SIG-M5 treated with dmso at 0.1 percent for 504 hours (cell line): ENCODE results near the gene WWOX.

Experiments
- DNase-seq: peaks from one replicate; lab custom pipeline; 2025; ENCODE audit not compliant: unreplicated experiment; lab: John Stamatoyannopoulos, UW

WWOX gene

GRCh38 chr16:78430281-78430680 is 330.8 kb downstream of the WWOX start:
- DNase-seq, result no peak

GRCh38 chr16:78431004-78431670 is 331.7 kb downstream of the WWOX start:
- DNase-seq, result no peak

GRCh38 chr16:78431701-78432100 is 332.2 kb downstream of the WWOX start:
- DNase-seq, result no peak

- DNase-seq, result no peak
These were observed 333.0 kb downstream of the WWOX start for GRCh38 chr16:78432451-78432850.

- DNase-seq, result no peak
These were observed 333.7 kb downstream of the WWOX start for GRCh38 chr16:78433116-78433515.

- DNase-seq, result no peak
These were observed 334.9 kb downstream of the WWOX start for GRCh38 chr16:78434401-78434800.

- no peak for DNase-seq
These were observed 335.8 kb downstream of the WWOX start for GRCh38 chr16:78435260-78435659.

GRCh38 chr16:78436023-78436422 is 336.6 kb downstream of the WWOX start:
- DNase-seq, result no peak

- DNase-seq, result no peak
These were observed 337.4 kb downstream of the WWOX start for GRCh38 chr16:78436846-78437245.

- peak; percentile 9 for DNase-seq
These were observed 338.0 kb downstream of the WWOX start for GRCh38 chr16:78437352-78437968.

GRCh38 chr16:78438219-78438618 is 338.8 kb downstream of the WWOX start:
- DNase-seq, result no peak

- DNase-seq, result no peak
These were observed 339.2 kb downstream of the WWOX start for GRCh38 chr16:78438632-78439031.

- no peak for DNase-seq
These were observed 340.2 kb downstream of the WWOX start for GRCh38 chr16:78439646-78440045.

GRCh38 chr16:78441298-78441697 is 341.8 kb downstream of the WWOX start:
- DNase-seq, result no peak

- DNase-seq, result no peak
These were observed 344.3 kb downstream of the WWOX start for GRCh38 chr16:78443542-78444364.

- DNase-seq, result no peak
These were observed 346.4 kb downstream of the WWOX start for GRCh38 chr16:78445818-78446217.

- DNase-seq, result no peak
These were observed 347.0 kb downstream of the WWOX start for GRCh38 chr16:78446486-78446885.

- DNase-seq, result no peak
These were observed 347.6 kb downstream of the WWOX start for GRCh38 chr16:78446992-78447563.

GRCh38 chr16:78448658-78449271 is 349.3 kb downstream of the WWOX start:
- no peak for DNase-seq

- no peak for DNase-seq
These were observed 350.8 kb downstream of the WWOX start for GRCh38 chr16:78450255-78450654.

- no peak for DNase-seq
These were observed 352.6 kb downstream of the WWOX start for GRCh38 chr16:78452025-78452555.
